IPS-20b (cell line): Measurements from ENCODE around the gene GALNTL6.

Source experiments
- H3K27ac ChIP-seq: one replicate; pipeline ENCODE4 v1.5.1; 2013; ENCODE audit warnings: low read length
- H3K27me3 ChIP-seq: 2 replicates; pipeline ENCODE4 v1.6.1; 2013; ENCODE audit warnings: mild to moderate bottlenecking, low read length, inconsistent platforms; ENCODE audit not compliant: insufficient read depth
- H3K36me3 ChIP-seq: 2 replicates; pipeline ENCODE4 v1.6.1; 2013; ENCODE audit warnings: low read depth, mild to moderate bottlenecking, inconsistent platforms, low read length, moderate library complexity; ENCODE audit not compliant: insufficient read depth
- H3K4me1 ChIP-seq: 2 replicates; pipeline ENCODE4 v1.6.1; 2013; ENCODE audit warnings: mild to moderate bottlenecking, control low read depth, inconsistent platforms, low read length, moderate library complexity; ENCODE audit not compliant: insufficient read depth
- H3K4me3 ChIP-seq: 2 replicates; pipeline ENCODE4 v1.5.1; 2013; ENCODE audit warnings: mild to moderate bottlenecking, low read length, inconsistent platforms
- H3K9ac ChIP-seq: 2 replicates; pipeline ENCODE4 v1.6.1; 2013; ENCODE audit warnings: low read depth, mild to moderate bottlenecking, inconsistent platforms, low read length, moderate library complexity
- H3K9me3 ChIP-seq: 2 replicates; pipeline ENCODE4 v1.6.1; 2013; ENCODE audit warnings: mild to moderate bottlenecking, low read depth, low read length, inconsistent platforms; ENCODE audit not compliant: insufficient read depth

The GALNTL6 gene

GRCh38 chr4:172680691-172681090 lies 867.5 kb downstream of the GALNTL6 start:
- Histone ChIP-seq H3K9me3 (no peaks in the 10 kb centered on the region), H3K36me3 (no peaks in the 10 kb centered on the region), H3K9ac (no peak overlapping the region), H3K27ac (no peak overlapping the region), H3K4me1 (no peaks in the 10 kb centered on the region), H3K4me3 (no peak overlapping the region), H3K27me3 (no peaks in the 10 kb centered on the region)

GRCh38 chr4:172683021-172683420 lies 869.8 kb downstream of the GALNTL6 start:
- no peaks in the 10 kb centered on the region for H3K27me3 ChIP-seq
- no peaks in the 10 kb centered on the region for H3K9me3 ChIP-seq
- no peak overlapping the region for H3K9ac ChIP-seq
- H3K36me3 ChIP-seq, result no peaks in the 10 kb centered on the region
- H3K4me1 ChIP-seq, result no peaks in the 10 kb centered on the region
- H3K27ac ChIP-seq, result no peak overlapping the region
- no peak overlapping the region for H3K4me3 ChIP-seq

DNA sequence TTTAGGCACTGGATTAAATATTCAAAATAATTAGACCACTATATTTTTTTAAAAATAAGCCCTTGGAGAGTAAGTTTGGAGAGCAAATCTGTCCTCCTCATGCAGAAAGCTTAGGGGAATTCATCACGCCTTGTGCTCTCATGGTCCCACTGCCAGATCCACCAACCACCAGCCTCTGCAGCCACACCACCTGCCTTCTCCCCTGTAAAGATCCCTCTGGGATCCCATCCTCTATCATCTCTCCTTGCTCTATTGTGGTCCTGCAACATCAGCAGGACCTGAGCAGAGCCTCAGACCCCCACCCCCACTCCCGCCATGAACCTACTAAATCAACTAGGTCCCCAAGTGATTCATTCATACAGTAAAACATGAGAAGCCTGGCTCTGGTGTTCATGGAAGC lies 872.8 kb downstream of the GALNTL6 start:
- H3K27ac ChIP-seq, result no peak overlapping the region
- no peak overlapping the region for H3K9ac ChIP-seq
- H3K36me3 ChIP-seq, result no peaks in the 10 kb centered on the region
- no peaks in the 10 kb centered on the region for H3K9me3 ChIP-seq
- H3K27me3 ChIP-seq, result no peaks in the 10 kb centered on the region
- no peaks in the 10 kb centered on the region for H3K4me1 ChIP-seq
- no peak overlapping the region for H3K4me3 ChIP-seq

DNA sequence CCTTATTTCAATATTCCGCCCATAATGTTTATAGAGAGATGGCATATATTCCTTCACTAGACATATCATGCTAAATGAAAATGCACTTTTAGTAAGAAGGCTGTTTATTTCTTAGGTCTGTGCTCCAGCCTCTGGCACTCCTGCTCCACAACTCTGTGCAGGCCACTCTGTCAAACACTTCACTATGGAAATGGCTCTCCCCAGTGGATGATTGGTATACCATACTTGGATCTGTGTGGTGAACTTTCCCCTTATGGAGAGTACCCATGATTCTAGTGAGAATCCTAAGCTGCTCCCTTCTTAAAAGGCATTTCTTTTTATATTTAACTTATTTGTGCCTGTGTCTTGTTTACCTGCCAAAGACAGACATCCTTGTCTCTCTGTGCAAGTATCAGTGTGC lies 875.3 kb downstream of the GALNTL6 start:
- H3K4me3 ChIP-seq, result no peak overlapping the region
- peaks cover 8% of the 10 kb centered on the region for H3K9me3 ChIP-seq

DNA sequence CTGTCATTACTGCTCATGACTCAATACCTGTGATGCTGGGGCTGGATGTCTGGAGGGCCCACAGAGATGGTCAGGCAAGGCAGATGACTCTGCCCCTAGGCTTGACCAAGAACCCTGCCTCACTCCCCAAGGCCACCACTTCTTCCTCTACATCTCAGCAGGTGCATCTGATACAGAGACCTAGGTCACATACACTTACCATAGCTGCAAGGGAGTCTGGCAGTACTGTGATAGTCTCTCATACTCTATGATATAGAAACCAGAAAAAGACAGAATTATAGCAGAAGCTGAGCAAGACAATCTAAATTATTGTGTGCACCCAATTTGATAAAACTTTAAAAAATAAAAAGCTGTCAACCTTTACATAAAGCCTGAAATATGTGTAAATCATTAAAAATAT lies 878.3 kb downstream of the GALNTL6 start:
- Histone ChIP-seq H3K27ac (no peak overlapping the region), H3K9ac (no peak overlapping the region), H3K9me3 (peaks cover 8% of the 10 kb centered on the region), H3K4me3 (no peak overlapping the region), H3K4me1 (no peaks in the 10 kb centered on the region), H3K27me3 (no peaks in the 10 kb centered on the region), H3K36me3 (no peaks in the 10 kb centered on the region)

More for the DNA sequence above, 875.3 kb downstream of the GALNTL6 start:
- H3K36me3 ChIP-seq, result no peaks in the 10 kb centered on the region
- H3K27me3 ChIP-seq, result no peaks in the 10 kb centered on the region
- no peak overlapping the region for H3K27ac ChIP-seq
- no peak overlapping the region for H3K9ac ChIP-seq
- no peaks in the 10 kb centered on the region for H3K4me1 ChIP-seq

DNA sequence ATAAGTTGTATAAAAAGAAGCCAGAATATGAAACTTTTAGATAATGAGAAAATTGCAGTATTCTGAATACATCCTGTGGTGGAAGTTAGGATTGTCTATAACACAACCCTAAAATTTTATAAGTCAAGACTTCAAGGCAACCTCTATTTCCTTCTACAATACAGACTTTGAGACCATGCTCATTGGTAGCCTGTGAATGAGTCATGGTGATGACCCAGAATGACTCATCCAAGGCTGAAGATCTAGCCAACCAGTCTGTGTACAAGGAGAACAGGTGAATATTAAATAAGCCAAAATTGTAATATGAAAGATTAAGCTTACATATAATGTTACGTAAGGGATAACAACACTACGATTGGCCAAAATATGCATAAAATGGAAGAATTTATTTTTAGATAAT lies 879.5 kb downstream of the GALNTL6 start:
- Histone ChIP-seq H3K27me3 (no peaks in the 10 kb centered on the region), H3K4me1 (no peaks in the 10 kb centered on the region), H3K9me3 (peaks cover 8% of the 10 kb centered on the region), H3K4me3 (no peak overlapping the region), H3K36me3 (no peaks in the 10 kb centered on the region), H3K27ac (no peak overlapping the region), H3K9ac (no peak overlapping the region)

DNA sequence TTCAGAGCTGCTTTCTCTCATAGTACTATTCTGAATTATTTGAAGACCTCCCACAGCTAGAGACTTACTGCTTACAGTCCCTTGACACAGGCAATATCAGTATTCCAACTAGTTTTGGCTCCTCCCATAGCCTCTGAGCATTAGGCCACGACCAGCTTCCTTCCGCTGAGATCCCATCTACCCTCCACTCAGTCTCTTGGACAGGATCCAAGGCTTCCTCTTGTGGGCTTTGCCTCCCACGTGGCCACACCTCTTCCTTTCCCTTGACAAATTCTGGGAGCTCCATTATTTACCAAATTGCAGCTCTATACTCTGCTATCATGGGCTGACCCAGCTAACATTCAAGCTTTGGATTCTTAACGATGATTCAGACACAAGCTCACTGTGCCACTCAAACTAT lies 885.1 kb downstream of the GALNTL6 start:
- no peaks in the 10 kb centered on the region for H3K9me3 ChIP-seq
- H3K27ac ChIP-seq, result no peak overlapping the region
- H3K4me1 ChIP-seq, result no peaks in the 10 kb centered on the region
- H3K36me3 ChIP-seq, result no peaks in the 10 kb centered on the region
- no peaks in the 10 kb centered on the region for H3K27me3 ChIP-seq
- H3K4me3 ChIP-seq, result no peak overlapping the region
- no peak overlapping the region for H3K9ac ChIP-seq

GRCh38 chr4:172705565-172705964 lies 892.4 kb downstream of the GALNTL6 start:
- no peaks in the 10 kb centered on the region for H3K27me3 ChIP-seq
- no peaks in the 10 kb centered on the region for H3K36me3 ChIP-seq
- no peak overlapping the region for H3K9ac ChIP-seq
- H3K4me3 ChIP-seq, result no peak overlapping the region
- no peak overlapping the region for H3K27ac ChIP-seq
- peaks cover 17% of the 10 kb centered on the region for H3K9me3 ChIP-seq
- H3K4me1 ChIP-seq, result peaks cover 8% of the 10 kb centered on the region; the same call in 1 of the 2 replicates

GRCh38 chr4:172706000-172706399 lies 892.8 kb downstream of the GALNTL6 start:
- Histone ChIP-seq H3K36me3 (no peaks in the 10 kb centered on the region), H3K4me3 (no peak overlapping the region), H3K27me3 (no peaks in the 10 kb centered on the region), H3K27ac (no peak overlapping the region), H3K9me3 (peaks cover 17% of the 10 kb centered on the region), H3K9ac (no peak overlapping the region), H3K4me1 (peaks cover 8% of the 10 kb centered on the region; the same call in 1 of the 2 replicates)

DNA sequence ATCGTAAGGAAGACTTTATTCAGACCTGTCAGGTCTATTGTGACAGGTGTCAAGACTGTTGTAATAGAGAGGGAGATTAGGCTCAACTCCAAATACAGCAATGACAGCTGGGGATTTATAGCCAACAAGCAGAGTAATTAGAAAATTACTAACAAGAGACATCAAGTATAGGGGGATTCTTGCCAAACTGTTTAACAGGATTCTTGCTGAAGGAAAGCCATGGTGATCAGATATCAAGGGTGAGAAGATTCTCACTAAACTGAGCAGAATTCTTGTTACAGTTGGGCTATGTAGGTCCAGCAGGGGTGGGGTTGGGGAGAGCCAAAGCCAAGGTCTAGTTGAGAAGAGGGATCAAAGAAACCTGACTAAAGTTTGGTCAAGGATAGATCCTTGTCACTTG lies 894.4 kb downstream of the GALNTL6 start:
- Histone ChIP-seq H3K36me3 (no peaks in the 10 kb centered on the region), H3K27me3 (no peaks in the 10 kb centered on the region), H3K4me3 (0 out of 2 replicates have a peak overlapping the region, but pooled peaks have one; percentile 26), H3K9ac (no peak overlapping the region), H3K9me3 (peaks cover 17% of the 10 kb centered on the region), H3K4me1 (peaks cover 8% of the 10 kb centered on the region; the same call in 1 of the 2 replicates), H3K27ac (no peak overlapping the region)

DNA sequence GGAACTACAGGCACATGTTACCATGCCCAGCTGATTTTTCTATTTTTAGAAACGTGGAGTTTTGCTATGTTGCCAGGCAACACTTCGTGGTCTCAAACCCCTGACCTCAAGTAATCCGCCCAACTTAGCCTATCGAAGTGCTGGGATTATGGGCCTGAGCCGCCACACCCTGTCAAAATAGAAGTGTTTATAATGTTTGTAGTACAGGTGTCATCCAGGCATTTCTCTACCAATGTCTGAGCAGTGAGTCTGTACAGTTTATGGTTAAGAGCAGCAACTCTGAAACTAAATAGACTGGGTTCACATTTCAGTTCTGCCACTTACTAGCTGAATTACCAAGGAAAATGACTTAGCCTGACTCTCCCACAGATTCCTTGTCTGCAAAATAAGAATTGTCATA lies 895.0 kb downstream of the GALNTL6 start:
- H3K27me3 ChIP-seq, result no peaks in the 10 kb centered on the region
- H3K36me3 ChIP-seq, result no peaks in the 10 kb centered on the region

DNA sequence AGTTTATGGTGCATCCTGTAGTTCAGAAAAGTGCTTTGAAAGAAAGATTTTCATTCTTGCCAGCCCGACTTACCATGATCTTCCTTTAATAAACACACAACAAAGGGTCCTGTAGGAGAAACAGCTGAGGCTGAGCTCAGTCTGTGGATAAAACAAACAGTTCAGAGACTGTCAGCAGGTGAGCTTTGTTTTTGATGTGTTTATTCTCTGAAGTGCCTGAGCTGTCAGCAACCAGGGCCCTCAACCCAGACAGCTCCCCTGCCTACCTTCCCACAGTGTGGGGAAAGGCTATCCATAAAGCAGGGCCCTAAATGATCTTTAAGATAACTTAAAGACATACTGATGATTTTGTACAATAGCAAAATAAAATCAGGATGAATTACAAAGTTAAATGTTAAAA lies 896.2 kb downstream of the GALNTL6 start:
- H3K9me3 ChIP-seq, result peaks cover 17% of the 10 kb centered on the region
- H3K36me3 ChIP-seq, result no peaks in the 10 kb centered on the region
- H3K4me3 ChIP-seq, result no peak overlapping the region
- H3K4me1 ChIP-seq, result peaks cover 8% of the 10 kb centered on the region; the same call in 1 of the 2 replicates
- no peaks in the 10 kb centered on the region for H3K27me3 ChIP-seq
- H3K9ac ChIP-seq, result no peak overlapping the region
- no peak overlapping the region for H3K27ac ChIP-seq

More for the DNA sequence above, 895.0 kb downstream of the GALNTL6 start:
- Histone ChIP-seq H3K9me3 (peaks cover 17% of the 10 kb centered on the region), H3K4me1 (peaks cover 8% of the 10 kb centered on the region; the same call in 1 of the 2 replicates), H3K4me3 (no peak overlapping the region), H3K27ac (no peak overlapping the region), H3K9ac (no peak overlapping the region)
